ENCODE data around the gene NOXRED1.

Gene NOXRED1

GRCh38 chr14:77347751-77348150 lies 75.6 kb downstream of the NOXRED1 start:
- no peak for DNase-seq (ENCODE audit: low spot score)
- in situ Hi-C loops (cut with MboI; ENCODE audit: low pct_unique_long_range_greater_than_20kb, low sequenced_read_pairs, unreplicated experiment), result no loop called here
- TF ChIP-seq CTCF (IDR thresholded peaks at IDR 0.05; ENCODE audit: extremely low read depth, insufficient read depth, missing control alignments), result no peak

GRCh38 chr14:77346495-77346894 lies 76.8 kb downstream of the NOXRED1 start:
- no peak for TF ChIP-seq CTCF (IDR thresholded peaks at IDR 0.05; ENCODE audit: extremely low read depth, insufficient read depth, missing control alignments)
- in situ Hi-C loops (cut with MboI; ENCODE audit: low pct_unique_long_range_greater_than_20kb, low sequenced_read_pairs, unreplicated experiment), result no loop called here
- no peak for DNase-seq (ENCODE audit: low spot score)

- DNase-seq (ENCODE audit: low spot score), result no peak
- in situ Hi-C loops (cut with MboI; ENCODE audit: low pct_unique_long_range_greater_than_20kb, low sequenced_read_pairs, unreplicated experiment), result no loop called here
- no peak for TF ChIP-seq CTCF (IDR thresholded peaks at IDR 0.05; ENCODE audit: extremely low read depth, insufficient read depth, missing control alignments)
Measured at GRCh38 chr14:77344377-77344996, 78.8 kb downstream of the NOXRED1 start.

All from GM13977 (cell line).